HG02588 (cell line): ENCODE data around the gene VSTM2B.

ENCODE experiments used
- ATAC-seq: cut with Tn5 transposase; IDR thresholded peaks from one replicate; pipeline ENCODE4 v1.9.1; 2021; ENCODE audit warnings: mild to moderate bottlenecking, moderate library complexity; ENCODE audit not compliant: unreplicated experiment

Gene VSTM2B

DNA sequence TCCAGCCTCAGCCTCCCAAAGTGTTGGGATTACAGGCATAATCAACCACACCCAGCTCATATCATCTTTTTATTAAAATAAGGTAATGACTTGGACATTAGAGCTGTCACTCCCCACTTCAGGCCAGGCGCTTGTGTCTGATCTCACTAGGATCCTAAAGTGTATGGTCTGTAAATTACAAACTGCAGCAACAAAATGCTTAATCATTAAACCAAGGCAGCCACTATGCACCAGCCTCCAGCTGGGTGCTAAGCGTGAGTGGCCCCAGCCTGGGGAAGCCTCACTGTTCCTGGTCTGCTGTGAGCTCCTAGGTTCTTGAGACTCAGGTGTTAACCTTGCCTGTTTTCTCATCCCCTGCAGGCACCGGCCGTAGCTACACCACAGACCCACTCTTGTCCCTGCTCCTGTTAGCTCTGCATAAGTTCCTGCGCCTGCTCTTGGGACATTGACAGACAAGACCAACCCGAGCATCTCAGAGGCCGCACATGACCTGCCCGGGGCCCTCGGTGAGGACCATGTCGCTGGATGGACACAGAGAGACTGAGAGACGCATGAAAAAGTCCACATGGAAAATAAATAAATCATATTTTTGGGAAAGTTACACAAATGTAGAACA is 37.8 kb downstream of the VSTM2B start:
- ATAC-seq: no peak

DNA sequence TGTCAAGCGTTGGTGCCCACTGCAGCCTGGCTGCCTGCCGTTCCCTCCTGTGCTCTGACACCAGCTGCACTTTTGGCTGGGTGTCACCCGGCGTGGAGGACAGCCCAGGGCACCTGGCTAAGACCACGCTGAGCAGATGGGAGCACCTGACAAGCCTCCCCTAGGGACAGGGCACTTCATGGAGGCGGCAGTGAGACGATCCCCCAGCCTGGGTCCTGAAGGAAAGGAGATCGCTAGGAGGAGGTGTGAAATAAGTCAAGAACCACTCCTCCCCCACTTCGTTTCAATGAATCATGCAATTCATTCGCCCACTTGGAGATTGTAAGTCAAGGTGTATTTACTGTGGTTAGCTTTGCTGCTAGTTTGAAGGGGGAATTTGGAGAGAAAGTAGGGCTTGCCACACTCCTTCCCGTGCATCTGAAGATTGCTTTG is 38.8 kb downstream of the VSTM2B start:
- ATAC-seq: no peak

DNA sequence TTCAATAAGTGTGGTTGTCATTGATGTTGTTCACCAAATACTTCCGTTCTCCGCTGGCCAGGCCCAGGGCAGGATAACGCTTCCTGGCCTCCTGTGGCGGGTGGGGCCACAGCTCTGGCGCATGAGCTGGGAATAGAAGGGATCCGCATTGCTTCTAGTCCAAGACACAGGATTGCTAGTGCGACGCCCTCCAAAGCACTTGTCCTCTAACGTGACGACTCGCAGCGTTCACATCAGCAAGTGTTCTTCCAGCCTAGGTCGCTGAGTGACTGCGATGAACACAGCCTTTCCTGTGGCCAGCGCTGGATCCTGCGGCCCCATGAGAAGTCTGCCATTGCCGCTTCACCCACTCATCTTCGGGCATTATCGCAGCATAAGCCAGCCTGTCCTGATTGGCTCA is 39.4 kb downstream of the VSTM2B start:
- ATAC-seq: no peak

DNA sequence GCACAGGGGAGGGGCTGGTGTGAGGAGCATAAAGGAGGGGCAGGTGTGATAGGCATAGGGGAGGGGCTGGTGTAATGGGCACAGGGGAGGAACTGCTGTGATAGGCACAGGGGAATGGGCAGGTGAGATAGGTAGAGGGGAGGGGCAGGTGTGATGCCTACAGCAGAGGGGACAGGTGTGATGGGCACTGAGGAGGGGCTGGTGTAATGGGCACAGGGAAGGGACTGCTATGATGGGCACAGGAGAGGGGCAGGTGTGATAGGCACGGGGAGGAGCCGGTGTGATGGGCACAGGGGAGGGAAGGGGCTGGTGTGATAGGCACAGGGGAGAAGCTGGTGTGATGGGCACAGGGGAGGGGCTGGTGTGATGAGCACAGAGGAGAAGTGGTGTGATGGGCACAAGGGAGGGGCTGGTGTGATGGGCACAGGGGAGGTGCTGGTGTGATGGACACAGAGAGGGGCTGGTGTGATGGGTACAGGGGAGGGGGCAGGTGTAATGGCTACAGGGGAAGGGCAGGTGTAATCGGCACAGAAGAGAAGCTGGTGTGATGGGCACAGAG is 40.8 kb downstream of the VSTM2B start:
- ATAC-seq: no peak

DNA sequence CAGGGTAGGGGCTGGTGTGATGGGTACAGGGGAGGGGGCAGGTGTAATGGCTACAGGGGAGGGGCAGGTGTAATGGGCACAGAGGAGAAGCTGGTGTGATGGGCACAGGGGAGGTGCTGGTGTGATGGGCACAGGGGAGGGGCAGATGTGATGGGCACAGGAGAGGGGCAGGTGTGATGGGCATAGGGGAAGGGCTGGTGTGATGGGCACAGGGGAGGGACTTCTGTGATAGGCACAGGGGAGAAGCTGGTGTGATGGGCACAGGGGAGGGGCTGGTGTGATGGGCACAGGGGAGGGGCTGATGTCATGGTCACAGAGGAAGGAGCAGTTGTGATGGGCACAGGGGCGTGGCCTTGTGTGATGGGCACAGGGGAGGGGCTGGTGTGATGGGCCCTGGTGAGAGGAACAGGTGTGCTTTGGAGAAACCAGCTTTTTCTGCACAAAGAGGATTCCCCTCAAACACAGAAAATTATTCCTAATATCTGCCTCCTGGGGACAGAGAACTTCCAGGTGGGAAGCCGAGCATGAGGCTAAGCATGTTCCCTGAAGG is 41.6 kb downstream of the VSTM2B start:
- ATAC-seq: no peak

DNA sequence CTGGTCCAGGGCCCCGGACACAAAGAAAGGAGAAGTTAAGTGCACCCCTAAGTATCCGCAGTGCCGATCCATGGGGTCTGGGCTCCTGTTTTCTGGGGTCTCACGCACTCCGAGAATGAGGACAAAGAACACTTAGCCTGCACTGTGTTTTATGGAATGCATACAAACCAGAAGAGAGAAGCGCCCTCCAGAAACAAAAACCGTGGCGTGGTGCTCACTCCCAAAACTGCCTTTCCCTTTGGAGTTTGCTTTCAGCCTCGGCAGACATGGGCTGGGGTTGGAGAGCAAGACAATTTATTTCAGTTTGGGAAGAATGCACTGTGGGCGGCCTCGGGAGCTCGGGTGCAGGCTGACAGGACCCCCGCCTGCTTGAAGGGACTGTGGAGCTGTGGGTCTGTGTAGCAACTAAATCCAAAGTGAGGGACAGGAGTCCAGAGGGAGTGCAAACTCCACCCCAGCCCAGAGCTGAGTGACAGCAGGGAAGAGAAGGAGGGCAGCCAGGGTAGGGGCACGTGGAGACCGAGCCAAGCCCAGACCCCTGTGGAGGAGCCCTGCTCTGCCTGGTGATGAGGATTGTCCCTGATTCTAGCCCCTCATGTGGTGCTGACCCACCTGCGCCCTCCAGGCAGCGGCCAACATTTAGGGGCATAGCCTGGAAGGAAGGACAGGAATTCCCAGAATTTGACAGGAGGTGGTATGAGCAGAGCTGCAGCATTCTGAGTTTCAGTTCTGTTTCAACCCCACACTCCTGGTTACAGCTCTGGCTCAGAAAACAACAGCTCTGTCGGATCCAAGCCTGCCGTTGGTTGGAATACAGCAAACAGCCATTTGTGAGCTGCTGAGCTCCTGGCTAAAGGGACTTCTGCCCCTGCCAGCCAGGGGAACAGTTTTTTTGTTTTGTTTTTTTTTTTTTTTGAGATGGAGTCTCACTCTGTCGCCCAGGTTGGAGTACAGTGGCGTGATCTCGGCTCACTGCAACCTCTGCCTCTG is 42.5 kb downstream of the VSTM2B start:
- no peak for ATAC-seq

DNA sequence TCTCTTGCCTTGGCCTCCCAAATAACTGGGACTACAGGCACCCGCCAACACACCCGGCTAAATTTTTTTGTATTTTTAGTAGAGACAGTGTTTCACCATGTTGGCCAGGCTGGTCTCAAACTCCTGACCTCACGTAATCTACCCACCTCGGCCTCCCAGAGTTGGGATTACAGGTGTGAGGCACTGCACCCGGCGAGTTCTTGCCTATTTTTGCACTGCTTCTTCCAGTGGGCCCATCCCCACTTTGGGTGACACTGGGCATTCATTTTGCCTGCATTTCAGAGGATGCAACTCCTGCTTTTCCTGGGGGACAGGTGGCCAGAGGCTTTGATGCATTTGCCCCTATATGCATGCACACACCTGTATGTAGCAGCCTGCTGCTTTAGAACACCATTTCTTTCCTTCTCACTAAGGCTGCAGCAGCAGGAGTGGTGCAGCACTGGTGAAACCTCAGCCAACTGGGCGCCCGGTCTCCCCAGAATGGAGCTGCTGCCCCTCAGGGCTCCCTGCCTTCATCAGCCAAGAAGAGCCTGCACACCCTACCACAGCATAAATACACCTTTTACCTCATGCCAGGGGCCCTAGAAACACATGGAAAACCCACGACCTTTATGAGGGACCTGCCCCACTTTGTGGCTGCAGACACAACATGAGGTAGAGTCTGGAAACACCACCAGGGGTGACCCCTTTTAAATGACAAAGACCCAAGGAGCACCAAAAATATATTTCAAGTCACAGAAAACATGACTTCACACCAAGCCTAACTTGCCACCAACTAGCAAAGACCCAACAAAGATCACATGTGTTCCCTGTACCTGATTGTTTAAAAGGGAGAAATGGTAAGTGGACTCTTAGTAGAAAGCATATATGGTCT is 43.5 kb downstream of the VSTM2B start:
- ATAC-seq: no peak

DNA sequence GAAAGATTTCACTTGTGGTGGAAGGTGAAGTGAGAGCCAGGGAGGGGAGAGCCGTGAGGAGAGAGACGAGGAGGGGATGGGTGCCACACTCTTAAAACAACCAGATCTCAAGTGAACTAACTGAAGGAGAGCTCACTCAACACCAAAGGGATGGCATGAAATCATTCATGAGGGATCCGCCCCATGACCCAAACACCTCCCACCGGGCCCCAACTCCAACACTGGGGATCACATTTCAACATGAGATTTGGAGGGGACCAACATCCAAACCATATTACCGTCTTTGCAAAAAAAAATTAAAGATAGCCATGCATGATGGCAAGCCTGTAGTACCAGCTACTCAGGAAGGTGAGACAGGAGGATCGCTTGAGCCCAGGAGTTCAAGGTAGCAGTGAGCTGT is 45.4 kb downstream of the VSTM2B start:
- no peak for ATAC-seq

DNA sequence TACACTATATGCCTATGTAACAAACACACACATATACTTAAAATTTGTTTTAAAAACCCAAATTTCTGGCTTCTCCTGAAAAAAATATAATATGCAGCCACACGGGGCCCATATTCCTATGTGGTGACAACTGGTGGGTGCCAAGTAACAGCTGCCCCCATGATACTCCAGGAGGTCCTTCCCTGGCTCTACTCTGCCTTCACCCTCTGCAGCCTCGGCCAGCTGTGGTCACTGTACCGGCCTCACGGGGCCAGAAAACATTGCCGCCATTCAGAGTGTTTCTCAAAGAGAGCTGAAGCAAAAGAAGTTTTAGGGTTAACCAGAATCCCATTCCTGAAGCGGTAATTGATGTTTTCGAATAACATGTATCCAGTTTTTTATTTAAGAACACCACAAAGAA is 47.7 kb downstream of the VSTM2B start:
- no peak for ATAC-seq

DNA sequence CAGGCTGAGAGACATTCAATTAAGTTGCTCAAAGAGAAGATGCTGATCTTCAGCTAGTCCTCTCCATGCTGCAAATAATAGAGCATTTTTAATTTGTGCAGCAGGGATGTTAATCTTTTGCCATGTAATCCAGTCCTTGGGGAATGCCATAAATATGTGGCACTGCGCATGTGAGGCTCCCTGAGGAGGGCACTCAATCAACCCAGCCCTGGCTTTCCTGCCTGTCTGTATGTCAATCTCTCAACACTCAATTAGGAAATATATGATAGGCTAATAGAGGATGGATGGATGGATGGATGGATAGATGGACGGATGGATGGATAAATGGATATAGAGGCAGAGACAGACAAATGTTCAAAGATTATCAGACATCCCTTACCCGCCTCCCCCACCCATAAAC is 48.7 kb downstream of the VSTM2B start:
- ATAC-seq: no peak

DNA sequence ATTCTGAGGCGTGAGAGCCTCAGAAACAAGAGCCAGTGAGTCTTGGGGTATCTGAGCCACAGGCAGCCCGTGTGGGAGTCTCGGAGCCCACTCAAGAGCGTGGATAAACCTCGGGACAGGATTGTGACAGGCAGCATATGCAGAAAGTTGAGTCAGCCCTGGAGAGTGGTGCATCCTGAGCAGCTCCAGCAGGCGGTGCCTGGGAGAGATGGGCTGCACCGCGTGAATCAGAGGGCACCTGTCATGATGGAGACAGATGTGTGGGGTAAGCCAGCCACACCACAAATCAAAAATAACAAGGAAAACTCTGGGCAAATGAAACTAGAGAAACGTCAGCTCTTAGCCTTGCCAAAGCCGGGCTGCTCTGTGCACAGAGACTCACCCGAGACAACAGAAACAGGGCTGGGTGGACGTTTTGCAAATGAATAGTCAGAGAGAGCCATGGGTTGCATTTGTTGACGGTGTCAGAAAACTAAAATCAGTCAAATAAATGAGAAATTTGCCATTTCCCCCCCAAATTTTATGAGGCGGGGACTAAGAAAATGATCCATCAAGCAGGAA is 50.3 kb downstream of the VSTM2B start:
- no peak for ATAC-seq

DNA sequence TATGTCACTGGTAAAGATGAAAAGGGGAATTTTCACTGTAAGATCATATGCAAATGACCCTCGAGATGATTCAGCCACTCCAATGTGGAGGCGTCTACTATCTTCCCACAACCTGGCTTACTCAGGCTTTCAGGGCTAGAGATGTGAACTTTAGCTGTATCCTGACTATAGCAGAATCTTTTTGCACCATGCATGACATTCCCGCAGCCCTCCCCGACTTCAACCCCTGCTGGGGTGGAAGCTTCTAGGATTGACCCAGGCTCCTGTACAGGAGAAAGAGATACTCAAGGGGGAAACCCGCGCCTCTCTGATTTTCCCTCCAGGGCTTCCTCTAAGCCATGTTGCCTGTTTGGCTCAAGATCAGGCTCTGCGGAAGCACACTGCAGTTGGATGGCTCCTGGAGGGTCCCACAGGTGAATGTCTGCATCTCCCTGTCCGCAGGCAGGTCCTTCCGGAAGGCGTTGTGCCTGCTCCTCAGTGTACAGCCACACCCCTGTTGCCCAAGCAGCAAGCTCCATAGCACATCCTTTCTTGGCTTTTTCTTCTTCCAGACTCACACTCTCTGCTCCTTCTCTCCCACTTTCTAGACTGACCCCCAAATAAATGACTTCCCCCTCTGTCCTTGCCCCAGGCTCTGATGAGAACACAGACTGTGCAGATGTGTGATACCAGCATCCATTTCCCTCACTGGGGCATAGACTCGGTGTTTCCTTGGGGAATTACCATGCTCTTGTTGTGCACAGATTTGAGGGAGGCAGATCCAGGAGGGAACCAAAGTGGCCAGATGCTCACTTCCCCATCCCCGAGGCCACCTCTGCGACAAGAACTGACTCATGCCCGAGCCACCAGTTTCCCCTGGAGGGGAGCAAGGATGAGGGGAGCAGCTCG is 51.2 kb downstream of the VSTM2B start:
- ATAC-seq: no peak

DNA sequence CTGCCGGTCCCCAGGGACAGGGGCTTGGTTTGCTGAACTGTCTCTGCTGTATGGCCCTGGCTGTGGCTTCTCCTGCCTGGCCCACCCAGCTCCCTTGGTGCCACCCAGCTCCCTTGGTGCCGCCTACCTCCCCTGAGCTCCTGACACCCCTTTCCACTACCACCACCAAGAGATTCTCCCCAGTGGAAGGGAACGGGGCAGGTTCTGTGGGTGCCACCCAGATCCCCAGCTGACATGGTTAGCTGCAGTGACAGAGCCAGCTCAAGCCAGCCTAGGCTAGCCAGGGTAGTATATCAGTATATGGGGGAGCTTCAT is 51.8 kb downstream of the VSTM2B start:
- no peak for ATAC-seq

DNA sequence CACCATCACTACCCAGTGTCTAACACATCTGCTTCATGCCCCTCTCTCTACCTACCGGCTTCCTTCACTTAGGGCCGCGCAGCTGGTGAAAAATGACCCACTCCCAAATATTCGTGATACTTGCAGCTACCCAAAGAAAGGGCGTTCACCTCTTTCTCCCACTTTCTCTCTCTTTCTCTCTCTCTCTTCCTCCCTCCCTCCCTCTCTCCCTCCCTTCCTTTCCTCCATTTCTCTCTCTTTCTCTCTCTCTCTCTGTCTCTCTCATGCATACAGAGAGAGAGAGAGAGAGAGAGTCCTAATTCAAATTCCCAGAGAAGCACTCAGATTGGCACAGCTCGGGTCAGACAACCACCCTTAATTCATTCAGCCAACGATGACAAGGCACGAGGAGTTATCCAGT is 52.6 kb downstream of the VSTM2B start:
- ATAC-seq: no peak

DNA sequence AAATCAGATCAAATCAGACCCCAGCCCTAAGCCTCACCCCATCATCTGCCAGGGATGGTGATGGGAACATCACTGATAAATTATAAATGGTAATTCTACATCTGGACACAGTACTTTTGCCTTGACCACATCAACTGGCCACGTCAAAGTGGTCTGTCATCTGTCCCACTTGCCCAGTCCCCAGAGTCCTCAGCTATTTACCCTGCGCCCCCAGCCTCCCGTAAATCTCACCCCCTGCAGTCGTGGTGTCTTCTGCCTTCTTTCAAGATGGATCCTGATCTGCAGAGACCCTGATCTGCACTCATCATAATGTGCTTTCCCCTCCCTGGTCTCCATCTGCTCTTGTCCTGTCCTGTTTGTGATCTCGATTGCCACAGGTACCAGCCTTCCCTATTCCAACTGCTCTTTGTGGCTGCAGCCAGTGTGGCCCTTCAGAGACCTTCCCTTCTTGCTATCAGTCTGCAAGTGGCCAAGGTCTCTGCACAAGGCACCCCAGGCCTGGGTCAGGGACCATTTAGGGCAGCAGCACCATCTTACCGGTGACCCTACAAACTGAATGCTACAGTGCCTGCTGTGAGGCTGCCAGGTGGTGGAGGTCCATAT is 53.6 kb downstream of the VSTM2B start:
- ATAC-seq: no peak

DNA sequence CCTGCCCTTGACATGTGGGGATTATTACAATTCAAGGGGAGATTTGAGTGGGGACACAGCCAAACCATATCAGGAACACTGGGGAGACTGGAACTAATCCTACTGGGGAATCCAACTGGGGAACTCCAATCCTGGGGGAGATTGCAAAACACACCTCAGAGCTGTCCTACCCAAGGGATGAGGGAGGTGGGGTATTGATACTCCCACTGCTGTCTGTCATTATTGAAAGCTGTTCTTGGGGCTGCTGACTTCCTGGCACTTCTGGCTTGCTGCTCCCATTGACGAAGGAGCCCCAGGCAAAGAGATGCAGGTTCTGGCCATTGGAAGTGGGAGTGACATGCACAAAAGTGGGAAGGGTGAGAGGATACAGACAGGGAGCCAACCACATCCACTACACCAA is 55.6 kb downstream of the VSTM2B start:
- no peak for ATAC-seq

DNA sequence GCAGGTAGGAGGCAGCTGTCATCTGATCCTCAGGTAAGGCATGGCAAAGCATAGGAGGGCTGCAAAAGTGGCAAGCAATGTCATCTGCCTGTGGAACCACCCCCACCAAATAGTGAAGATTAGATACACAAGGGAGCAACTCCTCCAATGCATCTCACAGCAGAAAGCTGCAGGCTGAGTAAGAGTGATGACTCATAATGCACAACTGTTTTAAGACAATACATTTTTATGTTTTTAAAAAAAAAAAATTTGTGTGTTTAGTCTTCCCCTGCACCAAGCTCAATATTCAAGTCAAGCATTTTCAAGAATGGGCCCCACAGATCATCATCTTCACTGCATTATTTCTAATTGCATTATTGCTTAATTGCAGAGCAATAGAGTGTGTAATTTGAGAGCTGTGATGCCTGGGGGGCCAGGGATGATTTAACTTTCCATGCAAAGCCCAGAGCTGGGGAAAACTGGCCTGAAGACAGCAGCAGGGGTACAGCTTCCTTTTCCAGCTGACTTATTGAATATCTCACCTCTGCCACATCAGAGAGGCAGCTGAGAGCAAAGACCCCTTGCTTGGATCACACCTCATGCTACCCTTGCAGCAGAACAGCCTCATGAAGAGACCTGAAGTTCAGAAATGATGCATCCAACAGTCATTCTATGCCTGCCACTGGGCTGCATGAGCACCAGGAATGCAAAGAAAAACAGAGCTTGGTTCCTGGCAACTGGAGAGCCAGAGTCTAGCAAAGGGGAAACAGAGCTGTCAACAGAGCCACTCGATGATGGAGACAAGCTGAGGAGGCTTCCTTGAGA is 57.6 kb downstream of the VSTM2B start:
- no peak for ATAC-seq

DNA sequence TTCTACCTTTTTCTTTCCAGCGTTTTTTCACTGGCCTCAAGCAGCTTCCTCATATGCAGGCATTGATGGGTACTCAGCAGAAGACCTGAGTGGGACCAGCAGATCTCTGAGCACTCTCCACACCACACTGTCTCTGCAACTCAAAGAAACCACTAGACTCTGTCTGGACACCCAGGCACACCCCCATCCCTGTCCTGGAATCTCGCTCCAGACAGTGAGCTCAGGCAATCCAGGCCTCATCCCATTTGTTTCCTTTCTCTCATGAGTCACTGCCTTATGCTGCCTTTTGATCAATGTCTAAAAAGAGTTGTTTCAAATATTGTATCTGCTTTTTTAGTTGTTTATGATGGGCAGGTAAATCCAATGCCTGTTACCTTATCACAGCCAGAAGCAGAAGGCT is 60.6 kb downstream of the VSTM2B start:
- ATAC-seq: no peak
